Kidney epithelial cell (primary cell): ENCODE data around the gene OGG1. TPM values are rescaled to one million over a fixed set of nuclear protein-coding genes. Genes with fewer than 3 reads are reported as not detected.
A peak's percentile ranks its signal among the peaks of the same experiment; 100 is the strongest.

Source experiments
- DNase-seq: peaks from one replicate; pipeline ENCODE4 v3.0.0-alpha.2; 2010; ENCODE audit warnings: low read depth
- H3K27me3 ChIP-seq: 2 replicates; pipeline ENCODE4 v1.6.0; 2011; ENCODE audit warnings: low read length; ENCODE audit not compliant: control insufficient read depth, insufficient read depth
- H3K36me3 ChIP-seq: 2 replicates; pipeline ENCODE4 v1.5.1; 2011; ENCODE audit warnings: low read length; ENCODE audit not compliant: control insufficient read depth, insufficient read depth
- H3K4me3 ChIP-seq: 2 replicates; pipeline ENCODE4 v1.5.1; 2011; ENCODE audit warnings: low read depth, mild to moderate bottlenecking, control low read depth, low read length
- total RNA-seq: library from RNA; depleted of rRNA; stranded (reverse); fragments of >200 nt; gene quantifications from 2 replicates; pipeline ENCODE4 v1.2.3, GENCODE V29; 2015
- TF ChIP-seq, protein P1 (sequence below): IDR thresholded peaks from 2 replicates; pipeline ENCODE4 v1.5.1; 2011; ENCODE audit warnings: mild to moderate bottlenecking, moderate library complexity, low read length, control low read depth, inconsistent platforms; ENCODE audit not compliant: insufficient read depth, poor library complexity, severe bottlenecking

OGG1 gene
- total RNA-seq, 1 donor from 2014 or later: 23.9 TPM

DNA sequence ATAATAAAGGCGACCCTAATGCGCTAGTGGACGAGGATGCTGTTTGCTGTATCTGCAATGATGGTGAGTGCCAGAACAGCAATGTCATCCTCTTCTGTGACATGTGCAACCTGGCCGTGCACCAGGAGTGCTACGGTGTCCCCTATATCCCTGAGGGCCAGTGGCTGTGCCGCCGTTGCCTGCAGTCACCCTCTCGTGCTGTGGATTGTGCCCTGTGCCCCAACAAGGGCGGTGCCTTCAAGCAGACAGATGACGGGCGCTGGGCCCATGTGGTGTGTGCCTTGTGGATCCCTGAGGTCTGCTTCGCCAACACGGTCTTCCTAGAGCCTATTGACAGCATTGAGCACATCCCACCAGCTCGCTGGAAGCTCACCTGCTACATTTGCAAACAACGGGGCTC, 10.6 kb upstream of the OGG1 start:
- H3K36me3 ChIP-seq: peaks cover 7% of the 10 kb centered on the region
- DNase-seq: no peak

DNA sequence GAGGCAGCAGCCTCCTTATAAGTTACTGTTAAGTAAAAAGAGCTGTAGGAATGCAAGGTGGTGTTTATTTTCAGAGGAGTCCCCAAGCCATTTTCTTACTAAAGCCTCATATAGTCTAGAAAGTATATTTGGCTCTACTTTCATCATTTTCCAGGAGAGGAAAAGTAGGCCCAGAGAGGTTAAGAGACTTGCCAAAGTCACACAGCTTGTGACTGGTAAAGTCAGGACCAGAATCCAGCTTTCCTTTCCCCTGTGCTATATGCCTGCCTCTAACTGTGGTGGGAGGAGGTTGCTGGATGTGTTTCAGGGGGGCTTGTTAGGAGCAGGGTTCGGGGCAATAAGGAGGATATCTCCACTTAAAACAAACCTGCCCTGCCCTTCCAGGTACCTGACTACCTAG, 7.2 kb upstream of the OGG1 start:
- TF ChIP-seq, protein P1, sequence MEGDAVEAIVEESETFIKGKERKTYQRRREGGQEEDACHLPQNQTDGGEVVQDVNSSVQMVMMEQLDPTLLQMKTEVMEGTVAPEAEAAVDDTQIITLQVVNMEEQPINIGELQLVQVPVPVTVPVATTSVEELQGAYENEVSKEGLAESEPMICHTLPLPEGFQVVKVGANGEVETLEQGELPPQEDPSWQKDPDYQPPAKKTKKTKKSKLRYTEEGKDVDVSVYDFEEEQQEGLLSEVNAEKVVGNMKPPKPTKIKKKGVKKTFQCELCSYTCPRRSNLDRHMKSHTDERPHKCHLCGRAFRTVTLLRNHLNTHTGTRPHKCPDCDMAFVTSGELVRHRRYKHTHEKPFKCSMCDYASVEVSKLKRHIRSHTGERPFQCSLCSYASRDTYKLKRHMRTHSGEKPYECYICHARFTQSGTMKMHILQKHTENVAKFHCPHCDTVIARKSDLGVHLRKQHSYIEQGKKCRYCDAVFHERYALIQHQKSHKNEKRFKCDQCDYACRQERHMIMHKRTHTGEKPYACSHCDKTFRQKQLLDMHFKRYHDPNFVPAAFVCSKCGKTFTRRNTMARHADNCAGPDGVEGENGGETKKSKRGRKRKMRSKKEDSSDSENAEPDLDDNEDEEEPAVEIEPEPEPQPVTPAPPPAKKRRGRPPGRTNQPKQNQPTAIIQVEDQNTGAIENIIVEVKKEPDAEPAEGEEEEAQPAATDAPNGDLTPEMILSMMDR: no peak
- Histone ChIP-seq H3K27me3 (no peaks in the 10 kb centered on the region), H3K36me3 (peaks cover 12% of the 10 kb centered on the region), H3K4me3 (no peak overlapping the region)
- DNase-seq: no peak

More for the DNA sequence above, 10.6 kb upstream of the OGG1 start:
- Histone ChIP-seq H3K4me3 (no peak overlapping the region), H3K27me3 (no peaks in the 10 kb centered on the region)
- TF ChIP-seq, protein P1: no peak

DNA sequence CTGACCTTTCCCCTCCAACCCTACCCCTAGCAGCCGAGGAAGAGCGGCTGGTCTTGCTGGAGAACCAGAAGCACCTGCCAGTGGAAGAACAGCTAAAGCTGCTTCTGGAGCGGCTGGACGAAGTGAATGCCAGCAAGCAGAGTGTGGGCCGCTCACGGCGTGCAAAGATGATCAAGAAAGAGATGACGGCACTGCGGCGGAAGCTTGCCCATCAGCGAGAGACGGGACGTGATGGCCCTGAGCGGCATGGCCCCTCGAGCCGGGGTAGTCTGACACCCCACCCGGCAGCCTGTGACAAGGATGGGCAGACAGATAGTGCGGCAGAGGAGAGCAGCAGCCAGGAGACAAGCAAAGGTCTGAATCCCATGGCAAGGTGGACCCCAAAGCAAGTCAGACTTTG, 6.2 kb upstream of the OGG1 start:
- H3K27me3 ChIP-seq: no peaks in the 10 kb centered on the region

DNA sequence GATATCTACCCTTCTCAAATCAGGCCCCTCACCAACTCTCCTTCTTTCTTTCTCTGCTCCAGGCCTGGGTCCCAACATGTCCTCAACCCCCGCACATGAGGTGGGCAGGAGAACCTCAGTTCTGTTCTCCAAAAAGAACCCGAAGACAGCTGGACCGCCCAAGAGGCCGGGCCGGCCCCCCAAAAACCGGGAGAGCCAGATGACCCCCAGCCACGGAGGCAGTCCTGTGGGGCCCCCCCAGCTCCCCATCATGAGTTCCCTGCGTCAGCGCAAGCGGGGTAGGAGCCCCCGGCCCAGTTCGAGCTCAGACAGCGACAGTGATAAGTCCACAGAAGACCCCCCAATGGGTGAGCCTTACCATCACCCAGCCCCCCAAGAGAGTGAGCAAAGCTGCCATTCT, 5.6 kb upstream of the OGG1 start:
- Histone ChIP-seq H3K27me3 (no peaks in the 10 kb centered on the region), H3K36me3 (peaks cover 10% of the 10 kb centered on the region), H3K4me3 (no peak overlapping the region)
- TF ChIP-seq, protein P1: no peak
- no peak for DNase-seq

More for the DNA sequence above, 6.2 kb upstream of the OGG1 start:
- no peak for DNase-seq
- Histone ChIP-seq H3K36me3 (peaks cover 12% of the 10 kb centered on the region), H3K4me3 (no peak overlapping the region)
- TF ChIP-seq, protein P1: no peak

DNA sequence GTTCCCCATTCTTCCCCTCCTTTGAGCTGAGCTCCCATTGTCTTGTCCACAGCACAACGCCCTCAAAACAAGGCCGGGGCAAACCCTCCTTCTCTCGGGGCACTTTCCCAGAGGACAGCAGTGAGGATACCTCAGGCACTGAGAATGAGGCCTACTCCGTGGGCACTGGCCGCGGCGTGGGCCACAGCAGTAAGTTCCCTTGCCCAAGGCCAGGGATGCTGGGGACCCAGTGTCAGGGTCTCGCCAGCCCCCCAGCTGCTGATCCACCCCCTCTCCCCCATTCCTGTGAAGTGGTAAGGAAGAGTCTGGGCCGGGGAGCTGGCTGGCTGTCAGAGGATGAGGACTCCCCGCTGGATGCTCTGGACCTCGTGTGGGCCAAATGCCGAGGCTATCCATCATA, 4.2 kb upstream of the OGG1 start:
- peaks cover 7% of the 10 kb centered on the region for H3K36me3 ChIP-seq
- no peak for DNase-seq
- no peak overlapping the region for H3K4me3 ChIP-seq
- TF ChIP-seq, protein P1: no peak
- H3K27me3 ChIP-seq: no peaks in the 10 kb centered on the region

DNA sequence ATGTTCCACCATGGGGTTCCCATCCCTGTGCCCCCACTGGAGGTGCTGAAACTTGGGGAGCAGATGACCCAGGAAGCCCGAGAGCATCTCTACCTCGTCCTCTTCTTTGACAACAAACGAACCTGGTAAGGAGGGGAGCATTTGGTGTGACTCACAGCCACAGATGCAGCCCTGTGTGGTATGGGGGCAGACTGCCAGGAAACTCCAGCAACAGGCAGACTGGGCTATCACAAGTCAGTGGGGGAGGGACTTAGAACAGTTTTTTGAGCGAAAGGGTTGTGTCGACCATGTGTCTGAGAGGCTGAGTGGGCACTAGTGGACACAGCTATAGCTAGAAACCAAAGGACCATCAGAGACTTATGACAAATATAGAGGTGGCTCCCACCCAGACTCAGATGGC, 3.4 kb upstream of the OGG1 start:
- H3K27me3 ChIP-seq: no peaks in the 10 kb centered on the region
- DNase-seq: peak; percentile 23
- TF ChIP-seq, protein P1: no peak
- H3K36me3 ChIP-seq: peaks cover 7% of the 10 kb centered on the region
- H3K4me3 ChIP-seq: no peak overlapping the region
